ENCODE results near the gene EPS8.
A peak's percentile ranks its signal among the peaks of the same experiment; 100 is the strongest.

Gene EPS8

DNA sequence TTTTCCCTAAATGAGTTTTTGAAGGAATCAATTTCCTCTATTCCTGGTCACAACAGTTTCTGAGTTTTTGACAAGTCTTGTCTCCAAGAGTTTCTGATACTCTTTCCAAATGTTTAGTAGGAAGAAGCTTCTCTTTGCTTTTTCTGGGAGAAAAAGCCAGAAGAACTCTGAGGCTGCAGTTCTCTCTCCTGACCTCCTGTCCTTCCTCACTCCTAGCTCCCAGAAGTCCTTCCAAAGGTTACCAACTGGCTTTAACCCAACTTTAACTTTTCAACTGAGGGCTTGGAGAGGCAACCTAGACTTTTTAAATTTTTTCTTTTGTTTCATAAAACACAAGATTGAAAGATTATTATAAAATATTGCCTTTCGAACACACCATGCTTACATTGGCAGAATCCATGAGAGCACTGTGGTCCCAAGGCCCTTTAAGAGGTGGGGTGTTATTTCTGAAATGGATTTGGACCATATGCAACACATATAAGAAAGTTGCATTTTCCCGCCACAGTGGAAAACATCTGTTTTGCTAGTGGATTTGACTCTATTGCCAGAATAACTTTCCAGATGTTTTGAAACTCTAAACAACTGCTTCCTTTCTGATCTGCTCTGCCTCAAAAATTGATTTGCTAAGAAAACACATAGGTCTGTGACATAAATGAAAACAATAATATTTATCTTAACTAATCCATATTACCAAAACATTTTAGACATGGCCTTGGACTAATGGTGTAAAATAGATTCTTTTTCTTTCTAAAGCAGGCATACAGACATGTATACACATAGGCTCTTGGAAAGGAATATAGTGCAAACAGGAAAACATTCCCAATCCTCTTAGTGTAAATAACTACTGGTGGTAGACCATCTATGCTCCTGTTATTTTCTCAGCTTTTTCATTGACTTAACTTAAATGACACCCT lies 22.3 kb upstream of the EPS8 start:
- Mint-ChIP-seq H3K27ac (no peak overlapping the region), H3K4me1 (ENCODE audit: low read depth) (no peaks in the 10 kb centered on the region), H3K9me3 (no peaks in the 10 kb centered on the region), H3K36me3 (ENCODE audit: low read depth) (no peaks in the 10 kb centered on the region), H3K4me3 (no peak overlapping the region), H3K27me3 (ENCODE audit: low read depth) (peaks cover 6% of the 10 kb centered on the region)
- DNase-seq (ENCODE audit: low spot score), result no peak

DNA sequence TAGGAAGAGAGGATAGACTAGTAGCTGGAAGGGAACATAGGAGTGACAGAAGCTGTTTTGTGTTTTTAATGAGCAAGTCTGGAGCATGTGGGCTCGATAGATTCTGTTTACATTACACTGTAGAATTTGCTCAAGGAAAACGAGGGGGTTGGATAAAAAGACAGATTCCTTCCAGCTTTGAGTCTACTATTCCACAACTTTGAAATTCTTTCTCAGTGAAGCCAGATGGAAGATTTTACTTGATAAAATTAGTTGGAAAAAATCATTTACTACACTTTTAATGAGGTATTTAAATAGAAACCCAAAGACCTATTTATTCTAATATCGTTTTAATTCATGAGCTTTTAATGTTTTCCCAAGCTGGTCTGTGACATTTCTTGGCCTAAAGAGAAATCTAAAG lies 19.5 kb upstream of the EPS8 start:
- Mint-ChIP-seq H3K27me3 (ENCODE audit: low read depth) (peaks cover 8% of the 10 kb centered on the region), H3K27ac (no peak overlapping the region), H3K9me3 (no peaks in the 10 kb centered on the region), H3K4me3 (no peak overlapping the region), H3K4me1 (ENCODE audit: low read depth) (no peaks in the 10 kb centered on the region), H3K36me3 (ENCODE audit: low read depth) (no peaks in the 10 kb centered on the region)
- no peak for DNase-seq (ENCODE audit: low spot score)

DNA sequence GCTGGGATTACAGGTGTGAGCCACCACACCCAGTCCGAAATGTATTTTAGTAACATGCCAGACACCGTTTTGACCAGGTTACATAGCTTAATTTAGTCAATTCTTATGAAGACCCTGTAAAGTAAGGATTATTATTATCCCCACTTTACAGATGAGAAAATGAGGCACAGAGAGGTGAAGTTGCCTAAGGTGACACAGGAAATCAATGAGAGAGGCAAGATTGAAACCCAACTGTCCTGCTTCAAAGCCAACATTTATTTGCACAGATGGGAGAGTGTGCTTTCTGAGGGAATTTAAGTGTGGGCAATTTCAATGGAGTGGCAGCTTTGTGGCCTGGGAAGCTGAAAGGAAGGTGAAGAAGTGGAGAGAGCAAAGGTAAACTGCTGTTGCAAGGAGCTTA lies 19.1 kb upstream of the EPS8 start:
- H3K4me3 Mint-ChIP-seq, result no peak overlapping the region
- H3K27me3 Mint-ChIP-seq (ENCODE audit: low read depth), result peaks cover 8% of the 10 kb centered on the region
- H3K27ac Mint-ChIP-seq, result no peak overlapping the region
- no peaks in the 10 kb centered on the region for H3K36me3 Mint-ChIP-seq (ENCODE audit: low read depth)
- no peaks in the 10 kb centered on the region for H3K4me1 Mint-ChIP-seq (ENCODE audit: low read depth)
- DNase-seq (ENCODE audit: low spot score), result no peak
- H3K9me3 Mint-ChIP-seq, result no peaks in the 10 kb centered on the region

DNA sequence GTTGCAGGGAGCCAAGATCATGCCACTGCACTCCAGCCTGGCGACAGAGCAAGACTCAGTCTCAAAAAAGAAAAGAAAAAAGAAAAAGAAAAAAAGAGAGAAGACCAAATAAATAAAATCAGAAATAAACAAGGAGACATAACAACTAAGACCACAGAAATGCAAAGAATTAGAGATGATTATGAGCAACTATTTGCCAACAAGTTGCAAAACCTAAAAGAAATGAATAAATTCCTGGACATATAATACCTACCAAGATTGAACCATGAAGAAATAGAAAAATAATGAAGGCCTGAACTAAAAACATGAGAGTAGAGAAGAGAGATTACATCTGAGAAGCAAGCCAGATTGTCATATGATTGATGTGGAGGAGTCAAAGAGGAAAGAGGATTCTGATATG lies 17.6 kb upstream of the EPS8 start:
- Mint-ChIP-seq H3K36me3 (ENCODE audit: low read depth) (no peaks in the 10 kb centered on the region), H3K4me1 (ENCODE audit: low read depth) (no peaks in the 10 kb centered on the region), H3K9me3 (no peaks in the 10 kb centered on the region), H3K27ac (no peak overlapping the region), H3K4me3 (no peak overlapping the region), H3K27me3 (ENCODE audit: low read depth) (peaks cover 8% of the 10 kb centered on the region)
- no peak for DNase-seq (ENCODE audit: low spot score)

DNA sequence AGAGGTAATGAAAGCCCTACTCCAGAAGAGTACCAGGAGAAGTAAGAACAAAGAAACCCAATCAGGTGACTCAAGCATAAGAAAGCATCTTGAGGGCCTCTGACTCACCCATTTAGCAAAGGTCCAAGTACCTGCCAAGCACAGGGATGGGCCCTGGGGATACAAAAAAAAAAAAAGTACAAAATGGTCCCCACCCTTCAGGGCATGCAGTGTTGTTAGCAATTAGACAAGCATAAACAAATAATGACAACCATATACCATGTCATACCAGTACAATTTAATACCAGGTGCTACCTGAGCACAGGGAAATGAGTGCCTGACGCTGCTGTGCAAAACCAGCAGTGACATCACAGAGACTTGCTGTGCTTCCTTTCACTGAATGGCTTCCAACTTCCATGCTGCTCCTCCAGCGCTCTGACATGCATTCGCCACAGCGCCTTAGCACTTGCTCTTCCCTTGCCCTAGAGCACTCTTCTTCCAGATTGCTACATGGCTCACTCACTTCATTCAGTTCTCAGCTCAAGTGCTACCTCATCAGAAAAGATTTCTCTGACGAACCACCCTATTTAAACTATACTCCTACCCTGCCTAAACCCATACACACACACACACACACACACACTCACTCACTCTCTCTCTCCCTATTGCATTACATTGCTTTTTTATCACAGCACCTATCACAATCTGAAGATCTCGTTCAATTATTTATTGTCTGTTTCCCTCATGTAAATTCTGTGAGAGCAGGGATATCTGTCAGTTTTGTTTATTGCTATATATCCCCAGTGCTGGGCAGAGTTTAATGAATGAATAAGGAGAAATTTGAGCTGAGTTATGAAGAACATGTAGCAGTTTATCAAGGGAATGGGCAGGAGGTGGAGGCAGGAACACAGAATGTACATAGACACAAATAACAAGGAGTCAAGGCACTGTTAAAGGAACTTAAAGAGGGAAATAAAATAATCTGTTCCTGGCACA lies 12.9 kb upstream of the EPS8 start:
- DNase-seq (ENCODE audit: low spot score), result no peak
- Mint-ChIP-seq H3K4me1 (ENCODE audit: low read depth) (no peaks in the 10 kb centered on the region), H3K4me3 (no peak overlapping the region), H3K27ac (no peak overlapping the region), H3K36me3 (ENCODE audit: low read depth) (no peaks in the 10 kb centered on the region), H3K9me3 (no peaks in the 10 kb centered on the region), H3K27me3 (ENCODE audit: low read depth) (peaks cover 12% of the 10 kb centered on the region)

DNA sequence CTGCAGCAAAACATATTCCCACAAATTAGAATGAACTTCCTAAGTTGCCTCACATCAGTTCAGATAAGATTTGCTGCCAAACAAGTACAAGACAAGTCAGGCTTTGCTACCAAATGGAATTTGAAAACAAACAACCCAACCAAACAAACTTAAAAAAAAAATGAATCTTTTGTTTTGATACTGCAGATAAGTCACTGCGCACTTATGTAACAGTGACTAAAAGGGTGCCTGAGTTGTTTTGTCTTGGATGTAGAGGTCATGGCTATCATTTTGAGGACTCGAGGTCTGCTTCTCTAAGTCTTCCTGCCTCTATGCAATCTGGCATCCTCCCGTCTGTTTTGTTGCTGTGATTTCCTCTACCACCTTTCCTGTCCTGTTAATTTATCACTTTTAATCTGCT lies 11.1 kb upstream of the EPS8 start:
- H3K9me3 Mint-ChIP-seq, result no peaks in the 10 kb centered on the region
- no peak overlapping the region for H3K27ac Mint-ChIP-seq
- H3K36me3 Mint-ChIP-seq (ENCODE audit: low read depth), result no peaks in the 10 kb centered on the region
- no peak for DNase-seq (ENCODE audit: low spot score)
- no peaks in the 10 kb centered on the region for H3K4me1 Mint-ChIP-seq (ENCODE audit: low read depth)
- no peak overlapping the region for H3K4me3 Mint-ChIP-seq
- peaks cover 13% of the 10 kb centered on the region for H3K27me3 Mint-ChIP-seq (ENCODE audit: low read depth)

DNA sequence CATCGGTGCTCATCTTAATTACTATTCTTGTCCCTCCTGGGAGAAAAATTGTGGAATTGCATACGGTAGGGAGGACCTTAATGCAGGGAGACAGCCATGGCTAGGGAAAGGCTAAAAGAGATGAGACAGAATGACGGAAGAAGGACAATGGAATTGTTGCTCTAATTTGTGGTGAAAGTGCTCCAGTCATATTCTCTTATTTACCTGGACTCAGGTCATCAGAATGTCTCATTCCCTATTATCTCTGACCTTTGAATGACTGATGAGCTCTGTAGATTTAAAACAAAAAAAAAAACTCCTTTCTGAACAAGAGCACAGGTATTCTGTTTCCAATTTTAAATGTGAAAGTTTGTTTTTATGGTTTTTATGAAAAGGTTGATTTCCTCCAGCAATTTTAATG lies 8.6 kb upstream of the EPS8 start:
- Mint-ChIP-seq H3K36me3 (ENCODE audit: low read depth) (no peaks in the 10 kb centered on the region), H3K27ac (no peak overlapping the region), H3K9me3 (no peaks in the 10 kb centered on the region), H3K4me1 (ENCODE audit: low read depth) (no peaks in the 10 kb centered on the region), H3K27me3 (ENCODE audit: low read depth) (peaks cover 21% of the 10 kb centered on the region), H3K4me3 (no peak overlapping the region)
- no peak for DNase-seq (ENCODE audit: low spot score)

DNA sequence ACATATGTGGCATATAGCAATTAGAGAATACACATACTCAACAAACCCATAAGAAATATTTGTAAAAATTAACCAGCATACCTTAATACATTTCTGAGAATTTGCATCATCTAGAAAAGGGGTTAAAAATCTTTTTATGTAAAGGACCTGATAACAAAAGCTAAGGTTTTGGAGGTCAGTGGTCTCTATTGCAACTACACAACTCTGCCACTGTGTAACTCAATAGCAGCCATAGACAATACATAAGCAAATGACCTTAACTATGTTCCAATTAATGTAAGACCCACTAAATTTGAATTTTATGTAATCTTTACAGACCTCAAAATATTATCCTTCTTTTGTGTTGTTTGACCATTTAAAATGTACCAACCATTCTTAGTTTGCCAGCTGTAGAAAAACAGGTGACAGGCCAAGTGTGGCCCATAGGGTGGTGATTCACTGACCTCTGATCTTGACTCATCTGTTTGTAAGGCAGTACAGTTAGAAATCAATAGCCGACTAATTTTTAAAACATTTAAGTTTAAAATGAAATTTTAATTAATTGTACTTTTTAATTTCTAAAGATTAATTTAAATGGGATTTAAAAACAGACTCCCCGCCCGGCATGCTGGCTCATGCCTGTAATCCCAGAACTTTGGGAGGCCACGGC lies 7.4 kb upstream of the EPS8 start:
- no peaks in the 10 kb centered on the region for H3K4me1 Mint-ChIP-seq (ENCODE audit: low read depth)
- no peak overlapping the region for H3K27ac Mint-ChIP-seq
- DNase-seq (ENCODE audit: low spot score), result no peak
- H3K27me3 Mint-ChIP-seq (ENCODE audit: low read depth), result peaks cover 31% of the 10 kb centered on the region
- H3K4me3 Mint-ChIP-seq, result no peak overlapping the region
- H3K9me3 Mint-ChIP-seq, result no peaks in the 10 kb centered on the region
- no peaks in the 10 kb centered on the region for H3K36me3 Mint-ChIP-seq (ENCODE audit: low read depth)

DNA sequence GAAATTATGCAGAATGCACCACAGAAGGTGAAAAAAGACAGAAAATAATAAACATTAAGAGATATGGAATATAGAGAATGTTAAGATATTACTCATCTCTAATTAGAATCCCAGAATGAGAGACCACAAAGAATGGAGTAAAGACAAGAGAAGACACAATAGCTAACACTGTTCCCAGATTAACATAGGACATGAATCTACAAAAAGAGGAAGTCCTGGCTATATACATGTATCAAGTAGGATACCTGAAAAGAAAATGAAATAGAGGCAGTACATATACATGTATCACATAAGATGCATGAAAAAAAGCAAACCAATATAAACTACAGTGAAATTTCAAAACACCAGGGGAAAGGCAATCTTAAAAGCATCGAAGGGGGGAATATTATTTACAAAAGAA lies 5.6 kb upstream of the EPS8 start:
- Mint-ChIP-seq H3K4me3 (no peak overlapping the region), H3K27ac (no peak overlapping the region), H3K9me3 (no peaks in the 10 kb centered on the region), H3K36me3 (ENCODE audit: low read depth) (no peaks in the 10 kb centered on the region), H3K4me1 (ENCODE audit: low read depth) (peaks cover 4% of the 10 kb centered on the region), H3K27me3 (ENCODE audit: low read depth) (peaks cover 43% of the 10 kb centered on the region)
- no peak for DNase-seq (ENCODE audit: low spot score)

DNA sequence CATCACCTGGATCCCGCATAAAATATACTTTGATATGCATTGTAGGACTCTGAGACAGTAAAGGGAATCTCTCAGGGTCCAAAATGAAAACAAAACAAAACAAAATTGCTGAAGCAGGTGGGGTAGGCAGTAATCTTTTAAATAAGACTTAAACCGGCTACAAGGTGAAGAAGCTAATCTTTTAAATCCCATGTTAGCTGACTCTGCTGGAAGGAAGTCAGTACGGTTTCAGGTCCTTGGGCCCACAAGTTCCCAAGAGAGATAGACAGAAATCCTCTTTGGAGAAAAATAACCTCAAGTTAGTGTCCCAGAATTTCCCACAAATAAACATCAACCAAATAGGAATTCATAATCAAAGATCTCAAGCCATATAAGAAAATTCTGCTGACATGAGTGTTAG lies 5.0 kb upstream of the EPS8 start:
- Mint-ChIP-seq H3K27ac (no peak overlapping the region), H3K4me3 (no peak overlapping the region), H3K4me1 (ENCODE audit: low read depth) (peaks cover 5% of the 10 kb centered on the region), H3K9me3 (no peaks in the 10 kb centered on the region), H3K36me3 (ENCODE audit: low read depth) (no peaks in the 10 kb centered on the region), H3K27me3 (ENCODE audit: low read depth) (peaks cover 41% of the 10 kb centered on the region)
- no peak for DNase-seq (ENCODE audit: low spot score)

DNA sequence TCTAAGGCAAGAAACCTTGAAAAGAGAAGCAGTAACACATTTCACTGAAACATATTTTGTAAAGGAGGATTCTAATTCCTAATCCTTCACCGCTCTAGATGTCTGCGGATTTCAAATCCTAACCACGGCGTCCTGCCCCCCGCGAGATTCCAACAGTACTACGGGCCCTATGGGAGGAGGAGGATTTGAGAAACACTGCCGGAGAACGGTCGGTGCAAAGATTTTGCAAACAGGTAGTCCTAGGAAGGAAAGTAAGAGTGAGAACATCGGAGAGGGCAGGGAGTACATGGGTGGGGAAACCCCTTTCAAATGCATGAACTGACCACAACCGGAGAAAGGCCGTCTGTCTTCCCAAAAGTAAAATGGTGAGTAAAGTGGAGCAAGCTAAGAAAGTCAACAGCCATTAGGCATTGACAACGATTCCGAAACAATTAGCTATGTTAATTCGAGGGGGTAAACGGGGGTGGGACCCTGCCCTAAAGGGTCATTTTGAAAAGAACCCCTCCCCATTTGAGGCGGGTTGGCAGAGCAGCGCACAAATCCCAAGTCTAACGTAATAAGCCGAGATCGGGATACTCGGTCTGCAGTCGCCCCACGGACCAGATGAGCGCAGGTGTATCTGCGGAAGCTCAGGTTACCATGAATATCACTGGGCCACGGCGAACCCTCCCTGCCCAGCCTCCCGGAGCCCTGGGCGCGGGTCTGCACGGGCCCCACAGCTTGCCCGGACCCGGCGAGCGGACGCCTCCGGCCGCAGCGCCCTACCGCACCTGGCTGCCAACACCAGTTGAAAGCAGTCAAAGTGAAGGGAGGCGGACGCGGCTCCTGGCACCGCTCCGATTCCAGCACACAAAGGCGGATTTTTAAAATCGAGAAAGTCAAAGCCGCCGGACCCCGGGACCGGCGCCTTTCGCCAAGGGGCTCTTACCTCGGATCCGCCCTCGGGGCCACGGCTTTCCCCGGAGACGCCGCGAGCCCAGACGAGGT lies 662 bp downstream of the EPS8 start:
- no peak for DNase-seq (ENCODE audit: low spot score)
- no peaks in the 10 kb centered on the region for H3K36me3 Mint-ChIP-seq (ENCODE audit: low read depth)
- H3K4me1 Mint-ChIP-seq (ENCODE audit: low read depth), result peaks cover 16% of the 10 kb centered on the region
- H3K27ac Mint-ChIP-seq, result peak overlapping the region; percentile 9
- no peaks in the 10 kb centered on the region for H3K9me3 Mint-ChIP-seq
- H3K4me3 Mint-ChIP-seq, result peak overlapping the region; percentile 95
- H3K27me3 Mint-ChIP-seq (ENCODE audit: low read depth), result peaks cover 64% of the 10 kb centered on the region

DNA sequence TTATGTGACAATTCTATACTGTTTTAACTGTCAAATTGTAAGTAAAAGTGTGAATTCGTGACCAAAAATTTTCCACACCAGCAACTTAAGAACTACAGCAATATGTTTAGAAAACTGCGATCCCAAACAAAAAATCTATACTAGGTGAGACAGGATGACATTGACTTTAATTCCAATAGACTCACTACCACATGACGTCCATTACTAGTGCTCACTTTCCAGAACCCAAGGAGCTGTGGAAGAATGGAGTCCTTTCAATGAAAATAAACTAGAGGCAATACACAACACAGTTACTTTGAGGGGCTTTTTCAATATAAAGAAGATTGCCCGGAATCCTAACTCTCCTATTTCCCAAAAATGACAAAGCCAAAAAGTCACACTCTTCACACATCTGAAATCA lies 1.4 kb downstream of the EPS8 start:
- Mint-ChIP-seq H3K9me3 (no peaks in the 10 kb centered on the region), H3K27ac (no peak overlapping the region), H3K4me3 (peak overlapping the region; percentile 95), H3K27me3 (ENCODE audit: low read depth) (peaks cover 65% of the 10 kb centered on the region), H3K36me3 (ENCODE audit: low read depth) (no peaks in the 10 kb centered on the region), H3K4me1 (ENCODE audit: low read depth) (peaks cover 16% of the 10 kb centered on the region)
- no peak for DNase-seq (ENCODE audit: low spot score)

DNA sequence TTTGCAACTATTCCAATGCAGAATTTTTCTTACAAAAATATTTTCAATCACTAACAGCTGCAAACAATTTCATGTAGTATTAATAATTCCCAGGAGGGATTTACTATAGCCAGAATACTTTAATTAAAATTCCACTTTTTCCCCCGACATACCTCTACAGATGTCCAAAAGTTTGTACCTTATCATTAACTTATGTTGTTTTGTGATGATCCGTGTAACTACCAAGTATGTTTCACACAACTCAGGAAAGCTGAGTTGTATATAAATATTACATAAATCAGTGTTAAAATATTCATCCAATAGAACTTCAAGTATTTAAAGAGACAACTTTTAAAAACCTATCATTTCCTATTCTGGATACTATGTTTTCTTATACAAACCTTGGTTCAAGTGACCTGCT lies 2.4 kb downstream of the EPS8 start:
- no peak overlapping the region for H3K27ac Mint-ChIP-seq
- peaks cover 59% of the 10 kb centered on the region for H3K27me3 Mint-ChIP-seq (ENCODE audit: low read depth)
- no peak overlapping the region for H3K4me3 Mint-ChIP-seq
- no peaks in the 10 kb centered on the region for H3K9me3 Mint-ChIP-seq
- peaks cover 16% of the 10 kb centered on the region for H3K4me1 Mint-ChIP-seq (ENCODE audit: low read depth)
- DNase-seq (ENCODE audit: low spot score), result no peak
- H3K36me3 Mint-ChIP-seq (ENCODE audit: low read depth), result no peaks in the 10 kb centered on the region

Data from T-helper 2 cell treated with Interferon-gamma antibody and Interleukin-4, amounts not matched to agents 5 μg/mL and 100 μg/mL, for 36 hours (primary cell).